ENCODE data around the gene TLN1. TPM values are rescaled to one million over a fixed set of nuclear protein-coding genes. Genes with fewer than 3 reads are reported as not detected.

TLN1 gene
- total and polyA plus RNA-seq, 4 donors, result 71.5 to 501 (median 262) TPM

DNA sequence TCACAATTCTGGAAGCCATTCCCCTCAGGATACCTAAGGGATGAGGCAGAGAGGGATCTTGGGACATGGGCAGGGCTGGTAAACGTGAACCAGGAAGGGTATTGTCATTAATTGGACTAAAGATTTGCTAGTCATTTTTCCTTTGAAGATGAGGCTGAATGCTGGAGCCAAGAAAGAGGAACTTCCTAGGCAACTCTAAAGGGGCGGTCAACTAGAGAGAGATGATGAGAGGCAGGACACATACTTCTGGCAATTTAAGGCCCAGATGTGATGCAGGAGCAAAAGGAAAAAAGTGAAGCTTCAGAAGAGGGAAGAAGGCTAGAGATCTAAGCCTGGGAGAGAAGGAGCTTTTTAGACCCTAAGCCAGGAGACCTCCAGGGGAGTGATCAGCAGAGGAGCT is 11.5 kb upstream of the TLN1 start:
- Histone ChIP-seq H3K27ac (ENCODE audit: low read depth in 1 of 2, low read length in 1 of 2) (no peak overlapping the region), H3K9ac (ENCODE audit: insufficient read depth in 1 of 2, low read length in 2 of 2) (no peak overlapping the region), H3K36me3 (ENCODE audit: control insufficient read depth in 4 of 4, insufficient read depth in 4 of 4, low read length in 4 of 4) (peaks cover 31 to 54% (median 42%) of the 10 kb centered on the region in 4 donors), H3K9me3 (ENCODE audit: control insufficient read depth in 4 of 4, insufficient read depth in 3 of 4, low read length in 3 of 4) (no peaks in the 10 kb centered on the region), H3K4me3 (no peak overlapping the region), H3K27me3 (ENCODE audit: control insufficient read depth in 3 of 3, insufficient read depth in 3 of 3, low read length in 2 of 3) (no peaks in the 10 kb centered on the region), H3K4me1 (ENCODE audit: control insufficient read depth in 5 of 5, insufficient read depth in 5 of 5, low read length in 5 of 5) (peaks cover 0 to 26% (median 19%) of the 10 kb centered on the region in 5 donors)
- DNase-seq (no peak), ATAC-seq (ENCODE audit: insufficient read depth, low FRiP score) (no peak)
- 43 to 57% methylated on average over 2 of the region's 2 CpGs for WGBS, 2 donors
- TF ChIP-seq, protein P1, sequence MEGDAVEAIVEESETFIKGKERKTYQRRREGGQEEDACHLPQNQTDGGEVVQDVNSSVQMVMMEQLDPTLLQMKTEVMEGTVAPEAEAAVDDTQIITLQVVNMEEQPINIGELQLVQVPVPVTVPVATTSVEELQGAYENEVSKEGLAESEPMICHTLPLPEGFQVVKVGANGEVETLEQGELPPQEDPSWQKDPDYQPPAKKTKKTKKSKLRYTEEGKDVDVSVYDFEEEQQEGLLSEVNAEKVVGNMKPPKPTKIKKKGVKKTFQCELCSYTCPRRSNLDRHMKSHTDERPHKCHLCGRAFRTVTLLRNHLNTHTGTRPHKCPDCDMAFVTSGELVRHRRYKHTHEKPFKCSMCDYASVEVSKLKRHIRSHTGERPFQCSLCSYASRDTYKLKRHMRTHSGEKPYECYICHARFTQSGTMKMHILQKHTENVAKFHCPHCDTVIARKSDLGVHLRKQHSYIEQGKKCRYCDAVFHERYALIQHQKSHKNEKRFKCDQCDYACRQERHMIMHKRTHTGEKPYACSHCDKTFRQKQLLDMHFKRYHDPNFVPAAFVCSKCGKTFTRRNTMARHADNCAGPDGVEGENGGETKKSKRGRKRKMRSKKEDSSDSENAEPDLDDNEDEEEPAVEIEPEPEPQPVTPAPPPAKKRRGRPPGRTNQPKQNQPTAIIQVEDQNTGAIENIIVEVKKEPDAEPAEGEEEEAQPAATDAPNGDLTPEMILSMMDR (IDR thresholded peaks at IDR 0.05; ENCODE audit: control extremely low read depth, extremely low read depth), result no peak

DNA sequence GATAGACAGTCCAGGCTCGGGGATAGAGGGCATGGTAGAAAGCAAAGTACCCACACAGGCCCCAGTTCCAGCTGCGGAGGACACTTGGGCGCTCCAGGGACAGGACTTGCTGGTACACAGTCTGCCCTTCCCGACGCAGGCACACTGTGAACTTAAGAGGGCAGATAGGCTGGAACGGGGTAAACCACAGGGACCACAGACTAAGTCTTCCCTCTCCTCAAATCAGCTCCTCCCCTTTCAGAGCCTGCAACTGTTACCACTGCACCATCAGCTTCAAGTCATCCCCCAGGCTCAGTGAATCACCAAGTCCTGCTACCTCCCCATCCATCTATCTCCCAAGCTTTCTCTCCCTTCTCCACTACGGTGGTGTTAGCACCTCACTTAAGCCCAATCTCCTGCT is 9.7 kb upstream of the TLN1 start:
- TF ChIP-seq, protein P1 (IDR thresholded peaks at IDR 0.05; ENCODE audit: control extremely low read depth, extremely low read depth), result no peak
- Histone ChIP-seq H3K9me3 (ENCODE audit: control insufficient read depth in 4 of 4, insufficient read depth in 3 of 4, low read length in 3 of 4) (no peaks in the 10 kb centered on the region), H3K9ac (ENCODE audit: insufficient read depth in 1 of 2, low read length in 2 of 2) (no peak overlapping the region), H3K27me3 (ENCODE audit: control insufficient read depth in 3 of 3, insufficient read depth in 3 of 3, low read length in 2 of 3) (no peaks in the 10 kb centered on the region), H3K36me3 (ENCODE audit: control insufficient read depth in 4 of 4, insufficient read depth in 4 of 4, low read length in 4 of 4) (peaks cover 36 to 66% (median 56%) of the 10 kb centered on the region in 4 donors), H3K4me1 (ENCODE audit: control insufficient read depth in 5 of 5, insufficient read depth in 5 of 5, low read length in 5 of 5) (peaks cover 0 to 11% (median 5%) of the 10 kb centered on the region in 5 donors), H3K27ac (ENCODE audit: low read depth in 1 of 2, low read length in 1 of 2) (no peak overlapping the region), H3K4me3 (no peak overlapping the region)
- DNase-seq (no peak), ATAC-seq (ENCODE audit: insufficient read depth, low FRiP score) (no peak)
- WGBS, 2 donors, result 68 to 82% methylated on average over 7 of the region's 7 CpGs

DNA sequence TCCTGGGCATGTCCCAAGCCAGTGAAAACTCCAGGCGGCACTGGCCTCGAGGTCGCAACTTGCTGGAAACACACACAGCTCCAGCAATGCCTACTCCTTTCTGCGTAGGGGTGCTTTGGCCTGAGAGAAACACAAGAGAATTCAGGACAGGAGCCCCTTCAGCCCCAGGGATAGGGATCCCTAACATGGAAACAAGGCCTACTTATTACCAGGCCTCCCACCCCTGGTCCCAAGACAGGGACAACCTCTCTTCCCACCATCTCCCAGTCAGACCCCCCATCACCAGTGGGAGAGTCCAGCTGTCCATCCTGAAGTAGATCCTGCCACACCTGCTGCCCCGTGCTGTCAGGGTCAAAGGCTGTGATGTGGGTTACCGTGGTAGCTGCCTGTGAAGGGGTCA is 8.2 kb upstream of the TLN1 start:
- no peak overlapping the region for H3K9ac ChIP-seq (ENCODE audit: insufficient read depth in 1 of 2, low read length in 2 of 2)
- H3K36me3 ChIP-seq (ENCODE audit: control insufficient read depth in 4 of 4, insufficient read depth in 4 of 4, low read length in 4 of 4), result peaks cover 36 to 74% (median 62%) of the 10 kb centered on the region in 4 donors
- no peak overlapping the region for H3K4me3 ChIP-seq
- no peaks in the 10 kb centered on the region for H3K9me3 ChIP-seq (ENCODE audit: control insufficient read depth in 4 of 4, insufficient read depth in 3 of 4, low read length in 3 of 4)
- DNase-seq, result no peak
- TF ChIP-seq, protein P1 (IDR thresholded peaks at IDR 0.05; ENCODE audit: control extremely low read depth, extremely low read depth), result no peak
- H3K27me3 ChIP-seq (ENCODE audit: control insufficient read depth in 3 of 3, insufficient read depth in 3 of 3, low read length in 2 of 3), result no peaks in the 10 kb centered on the region
- no peak for ATAC-seq (ENCODE audit: insufficient read depth, low FRiP score)
- H3K27ac ChIP-seq (ENCODE audit: low read depth in 1 of 2, low read length in 1 of 2), result no peak overlapping the region
- H3K4me1 ChIP-seq (ENCODE audit: control insufficient read depth in 5 of 5, insufficient read depth in 5 of 5, low read length in 5 of 5), result no peaks in the 10 kb centered on the region
- 95 to 96% methylated on average over 6 of the region's 6 CpGs for whole genome bisulfite sequencing, 2 donors

DNA sequence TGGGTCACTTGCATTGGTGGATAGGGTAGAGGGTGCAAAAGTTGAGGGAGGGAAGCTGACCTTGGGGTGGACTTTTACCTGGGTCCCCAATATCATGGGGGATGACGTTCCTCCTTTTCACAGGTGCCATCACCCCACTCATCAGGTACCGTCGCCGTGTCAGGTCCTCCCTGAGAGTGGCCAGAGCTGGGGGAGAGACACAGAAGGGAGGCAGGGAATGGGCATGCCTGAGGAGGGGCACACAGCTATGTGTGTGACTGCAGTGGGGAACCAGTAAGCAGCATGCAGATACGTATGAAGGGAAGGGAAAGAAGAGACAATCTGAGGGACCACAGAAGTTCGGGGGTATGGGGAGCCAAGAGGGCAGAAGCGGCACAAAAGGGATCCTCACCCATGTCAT is 6.9 kb upstream of the TLN1 start:
- Histone ChIP-seq H3K4me3 (no peak overlapping the region), H3K36me3 (ENCODE audit: control insufficient read depth in 4 of 4, insufficient read depth in 4 of 4, low read length in 4 of 4) (peaks cover 39 to 74% (median 62%) of the 10 kb centered on the region in 4 donors), H3K9ac (ENCODE audit: insufficient read depth in 1 of 2, low read length in 2 of 2) (no peak overlapping the region), H3K27me3 (ENCODE audit: control insufficient read depth in 3 of 3, insufficient read depth in 3 of 3, low read length in 2 of 3) (no peaks in the 10 kb centered on the region), H3K4me1 (ENCODE audit: control insufficient read depth in 5 of 5, insufficient read depth in 5 of 5, low read length in 5 of 5) (peaks cover 0 to 3% (median 0%) of the 10 kb centered on the region in 5 donors), H3K9me3 (ENCODE audit: control insufficient read depth in 4 of 4, insufficient read depth in 3 of 4, low read length in 3 of 4) (no peaks in the 10 kb centered on the region), H3K27ac (ENCODE audit: low read depth in 1 of 2, low read length in 1 of 2) (no peak overlapping the region)
- TF ChIP-seq, protein P1 (IDR thresholded peaks at IDR 0.05; ENCODE audit: control extremely low read depth, extremely low read depth), result no peak
- 93 to 94% methylated on average over 7 of the region's 7 CpGs for WGBS, 2 donors
- DNase-seq (no peak), ATAC-seq (ENCODE audit: insufficient read depth, low FRiP score) (no peak)
